GM12865 (cell line): ENCODE data around the gene HES4.
"Not testable (repeated sequence)": the region's sequence is repeated elsewhere in the genome, so short reads cannot be mapped to it uniquely, and the experiment has no call there.

Experiments used
- DNase-seq: peaks from one replicate; pipeline ENCODE4 v3.0.0; 2010; ENCODE audit warnings: low read depth
- H3K4me3 ChIP-seq: 2 replicates; pipeline ENCODE4 v1.5.1; 2011; ENCODE audit warnings: mild to moderate bottlenecking, low read depth, low read length, control low read depth
- TF ChIP-seq, protein P1 (sequence below): IDR thresholded peaks from 2 replicates; pipeline ENCODE4 v1.5.1; 2011; ENCODE audit warnings: low read length, control low read depth, low read depth, inconsistent platforms; ENCODE audit not compliant: insufficient read depth; ENCODE audit errors: missing control alignments

The HES4 gene

GRCh38 chr1:978835-979743 lies 20.8 kb downstream of the HES4 start:
- DNase-seq: no peak
- no peak overlapping the region for H3K4me3 ChIP-seq
- TF ChIP-seq, protein P1, sequence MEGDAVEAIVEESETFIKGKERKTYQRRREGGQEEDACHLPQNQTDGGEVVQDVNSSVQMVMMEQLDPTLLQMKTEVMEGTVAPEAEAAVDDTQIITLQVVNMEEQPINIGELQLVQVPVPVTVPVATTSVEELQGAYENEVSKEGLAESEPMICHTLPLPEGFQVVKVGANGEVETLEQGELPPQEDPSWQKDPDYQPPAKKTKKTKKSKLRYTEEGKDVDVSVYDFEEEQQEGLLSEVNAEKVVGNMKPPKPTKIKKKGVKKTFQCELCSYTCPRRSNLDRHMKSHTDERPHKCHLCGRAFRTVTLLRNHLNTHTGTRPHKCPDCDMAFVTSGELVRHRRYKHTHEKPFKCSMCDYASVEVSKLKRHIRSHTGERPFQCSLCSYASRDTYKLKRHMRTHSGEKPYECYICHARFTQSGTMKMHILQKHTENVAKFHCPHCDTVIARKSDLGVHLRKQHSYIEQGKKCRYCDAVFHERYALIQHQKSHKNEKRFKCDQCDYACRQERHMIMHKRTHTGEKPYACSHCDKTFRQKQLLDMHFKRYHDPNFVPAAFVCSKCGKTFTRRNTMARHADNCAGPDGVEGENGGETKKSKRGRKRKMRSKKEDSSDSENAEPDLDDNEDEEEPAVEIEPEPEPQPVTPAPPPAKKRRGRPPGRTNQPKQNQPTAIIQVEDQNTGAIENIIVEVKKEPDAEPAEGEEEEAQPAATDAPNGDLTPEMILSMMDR: no peak

DNA sequence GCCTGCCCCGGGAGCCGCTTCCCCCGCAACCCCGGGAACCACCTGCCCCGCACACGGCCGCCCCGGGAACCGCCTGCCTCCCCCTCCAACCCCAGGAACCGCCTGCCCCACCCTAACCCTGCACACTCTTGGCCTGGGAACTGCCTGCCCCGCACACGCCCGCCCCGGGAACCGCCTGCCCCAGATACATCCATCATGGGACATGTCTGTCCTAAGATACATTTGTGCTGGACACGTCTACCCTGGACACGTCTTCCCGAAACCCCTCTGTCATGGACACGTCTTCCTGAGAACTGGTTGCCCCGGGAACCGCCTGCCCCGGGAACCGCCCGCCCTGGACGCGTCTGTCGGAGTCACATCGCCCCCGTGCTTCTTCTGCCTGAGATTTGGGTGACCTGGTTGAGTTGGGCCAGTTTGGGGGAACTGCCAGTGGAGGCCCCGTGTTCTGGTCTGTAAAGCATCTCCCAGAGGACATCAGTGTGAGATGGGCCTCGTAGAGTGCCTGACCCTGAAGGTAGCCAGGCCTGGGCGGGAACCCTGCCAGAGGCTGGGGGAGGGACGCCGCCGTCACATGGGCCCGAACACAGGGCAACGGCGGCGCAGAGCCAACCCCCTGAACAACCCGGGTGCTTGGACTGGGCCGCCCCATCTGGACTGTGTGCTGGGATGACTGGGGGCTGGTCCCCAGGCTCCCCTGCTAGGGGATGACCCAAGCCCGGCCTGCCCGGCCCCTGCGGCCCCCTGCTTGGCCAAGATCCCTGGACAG lies 21.6 kb downstream of the HES4 start:
- DNase-seq: no peak
- TF ChIP-seq, protein P1: no peak
- H3K4me3 ChIP-seq: no peak overlapping the region

- H3K4me3 ChIP-seq, DNase-seq: not testable (repeated sequence)
Observed at GRCh38 chr1:976791-977190, 23.1 kb downstream of the HES4 start.

DNA sequence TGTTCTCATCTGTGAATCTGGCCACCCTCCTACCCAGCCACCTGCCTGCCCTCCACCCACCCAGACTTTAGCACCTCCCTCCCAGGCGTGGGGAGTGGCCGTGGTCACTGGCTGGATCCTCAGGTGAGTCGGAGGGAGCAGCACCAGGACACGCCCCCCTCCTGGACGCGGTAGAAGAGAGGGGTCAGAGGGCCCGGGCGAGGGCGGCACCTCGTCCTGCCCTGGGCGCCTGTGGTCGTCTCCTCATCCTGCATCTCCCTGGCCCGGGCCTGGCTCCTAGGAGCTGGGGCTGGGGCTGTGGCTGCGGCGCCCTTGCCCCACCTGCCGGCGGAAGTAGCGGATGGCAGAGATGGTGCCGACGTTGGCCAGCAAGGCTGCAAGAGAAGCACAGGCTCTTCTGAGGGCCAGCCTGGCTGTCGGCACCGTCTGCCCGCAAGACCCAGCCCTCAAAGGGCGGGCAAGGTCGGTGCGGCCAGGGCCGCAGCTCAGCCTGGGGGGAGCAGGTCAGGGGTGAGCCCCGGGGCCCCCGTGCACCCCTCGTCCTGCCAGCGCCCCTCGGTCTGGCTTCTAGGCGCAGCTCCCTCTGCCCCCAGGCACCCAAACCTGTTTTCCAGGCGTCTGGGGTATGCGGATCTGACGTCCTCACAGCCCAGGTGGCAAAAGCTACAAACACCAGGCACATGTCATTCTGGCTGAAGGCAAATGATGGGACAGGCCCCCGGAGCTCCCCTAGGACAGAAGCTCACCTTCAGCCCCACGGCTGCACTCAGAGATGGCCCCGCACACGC lies 23.8 kb downstream of the HES4 start:
- TF ChIP-seq, protein P1: peak; percentile 71
- no peak overlapping the region for H3K4me3 ChIP-seq
- peak; percentile 81 for DNase-seq

DNA sequence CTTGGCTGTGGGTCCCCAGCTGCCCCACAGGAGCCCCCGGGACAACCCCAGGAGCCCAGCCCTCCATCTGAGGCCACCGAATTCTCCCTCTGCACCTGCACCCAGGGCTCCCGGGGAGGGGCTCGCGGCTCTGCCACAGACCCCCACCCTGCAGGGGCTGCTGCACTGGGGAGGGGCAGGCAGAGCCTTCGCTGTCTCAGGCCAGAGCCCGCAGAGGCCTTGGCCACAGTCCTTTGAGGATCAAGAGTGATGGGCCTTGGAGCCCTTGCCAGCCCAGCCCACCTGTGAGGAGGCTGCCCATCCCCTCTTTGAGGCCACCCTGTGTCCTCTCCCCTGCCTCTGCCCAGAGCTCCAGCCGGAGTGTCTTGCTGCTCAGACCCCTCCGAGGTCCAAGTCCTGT lies 24.5 kb downstream of the HES4 start:
- TF ChIP-seq, protein P1: no peak
- no peak overlapping the region for H3K4me3 ChIP-seq
- no peak for DNase-seq

- no peak for DNase-seq
- TF ChIP-seq, protein P1: no peak
- no peak overlapping the region for H3K4me3 ChIP-seq
Observed at GRCh38 chr1:974687-975328, 25.1 kb downstream of the HES4 start.
